ENCODE measurements around the gene IRGM.

The IRGM gene

DNA sequence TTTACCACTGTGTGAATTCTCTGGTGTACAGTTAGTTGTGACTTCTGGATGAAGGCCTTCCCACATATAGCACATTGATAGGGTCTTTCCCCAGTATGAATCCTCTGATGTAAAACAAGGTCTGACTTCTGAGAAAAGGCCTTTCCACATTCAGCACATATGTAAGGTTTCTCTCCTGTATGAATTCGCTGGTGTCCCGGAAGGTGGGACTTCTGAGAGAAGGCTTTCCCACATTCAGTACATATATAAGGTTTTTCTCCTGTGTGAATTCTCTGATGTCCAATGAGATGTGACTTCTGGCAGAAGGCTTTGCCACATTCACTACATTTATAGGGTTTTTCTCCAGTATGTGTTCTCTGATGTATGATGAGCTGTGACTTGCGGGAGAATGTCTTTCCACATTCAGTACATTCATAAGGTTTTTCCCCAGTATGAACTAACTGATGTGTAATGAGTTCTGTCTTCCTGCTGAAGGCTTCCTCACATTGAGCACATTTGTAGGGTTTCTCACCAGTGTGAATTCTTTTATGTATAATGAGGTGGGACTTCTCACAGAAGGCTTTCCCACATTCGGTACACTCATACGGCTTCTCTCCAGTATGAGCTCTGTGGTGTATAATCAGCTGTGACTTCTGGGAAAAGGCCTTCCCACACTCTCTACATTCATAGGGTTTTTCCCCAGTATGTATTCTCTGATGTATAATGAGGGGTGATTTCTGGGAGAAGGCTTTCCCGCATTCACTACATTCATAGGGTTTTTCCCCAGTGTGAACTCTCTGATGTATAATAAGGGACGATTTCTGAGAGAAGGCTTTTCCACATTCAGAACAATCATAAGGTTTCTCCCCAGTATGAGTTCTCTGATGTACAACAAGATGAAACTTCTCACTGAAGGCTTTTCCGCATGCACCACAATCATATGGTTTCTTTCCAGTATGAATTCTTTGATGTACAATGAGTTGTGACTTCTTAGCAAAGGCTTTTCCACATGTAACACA, 49.4 kb downstream of the IRGM start:
- no peak for DNase-seq (ENCODE audit: low read depth, low spot score)
